ENCODE measurements around the gene LILRB2.

- TF ChIP-seq EZH2 (IDR thresholded peaks at IDR 0.05; ENCODE audit: low read depth, unreplicated experiment) (no peak), REST (IDR thresholded peaks at IDR 0.05; ENCODE audit: unreplicated experiment) (no peak), ZNF114 (CRISPR knock-in tag; IDR thresholded peaks at IDR 0.05) (no peak), POLR2AphosphoS5 (IDR thresholded peaks at IDR 0.05; ENCODE audit: low read depth) (no peak), NANOG (IDR thresholded peaks at IDR 0.05; ENCODE audit: borderline replicate concordance) (no peak)
- TF ChIP-seq, protein P1, sequence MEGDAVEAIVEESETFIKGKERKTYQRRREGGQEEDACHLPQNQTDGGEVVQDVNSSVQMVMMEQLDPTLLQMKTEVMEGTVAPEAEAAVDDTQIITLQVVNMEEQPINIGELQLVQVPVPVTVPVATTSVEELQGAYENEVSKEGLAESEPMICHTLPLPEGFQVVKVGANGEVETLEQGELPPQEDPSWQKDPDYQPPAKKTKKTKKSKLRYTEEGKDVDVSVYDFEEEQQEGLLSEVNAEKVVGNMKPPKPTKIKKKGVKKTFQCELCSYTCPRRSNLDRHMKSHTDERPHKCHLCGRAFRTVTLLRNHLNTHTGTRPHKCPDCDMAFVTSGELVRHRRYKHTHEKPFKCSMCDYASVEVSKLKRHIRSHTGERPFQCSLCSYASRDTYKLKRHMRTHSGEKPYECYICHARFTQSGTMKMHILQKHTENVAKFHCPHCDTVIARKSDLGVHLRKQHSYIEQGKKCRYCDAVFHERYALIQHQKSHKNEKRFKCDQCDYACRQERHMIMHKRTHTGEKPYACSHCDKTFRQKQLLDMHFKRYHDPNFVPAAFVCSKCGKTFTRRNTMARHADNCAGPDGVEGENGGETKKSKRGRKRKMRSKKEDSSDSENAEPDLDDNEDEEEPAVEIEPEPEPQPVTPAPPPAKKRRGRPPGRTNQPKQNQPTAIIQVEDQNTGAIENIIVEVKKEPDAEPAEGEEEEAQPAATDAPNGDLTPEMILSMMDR (conservative IDR thresholded peaks at IDR 0.05; ENCODE audit: low read depth in 2 of 2) = no peak
Observed at GRCh38 chr19:54287456-54287855, 6.5 kb upstream of the LILRB2 start.

All from GM23338 (cell line).